ENCODE measurements around the gene FRMD7.

Gene FRMD7, protein sequence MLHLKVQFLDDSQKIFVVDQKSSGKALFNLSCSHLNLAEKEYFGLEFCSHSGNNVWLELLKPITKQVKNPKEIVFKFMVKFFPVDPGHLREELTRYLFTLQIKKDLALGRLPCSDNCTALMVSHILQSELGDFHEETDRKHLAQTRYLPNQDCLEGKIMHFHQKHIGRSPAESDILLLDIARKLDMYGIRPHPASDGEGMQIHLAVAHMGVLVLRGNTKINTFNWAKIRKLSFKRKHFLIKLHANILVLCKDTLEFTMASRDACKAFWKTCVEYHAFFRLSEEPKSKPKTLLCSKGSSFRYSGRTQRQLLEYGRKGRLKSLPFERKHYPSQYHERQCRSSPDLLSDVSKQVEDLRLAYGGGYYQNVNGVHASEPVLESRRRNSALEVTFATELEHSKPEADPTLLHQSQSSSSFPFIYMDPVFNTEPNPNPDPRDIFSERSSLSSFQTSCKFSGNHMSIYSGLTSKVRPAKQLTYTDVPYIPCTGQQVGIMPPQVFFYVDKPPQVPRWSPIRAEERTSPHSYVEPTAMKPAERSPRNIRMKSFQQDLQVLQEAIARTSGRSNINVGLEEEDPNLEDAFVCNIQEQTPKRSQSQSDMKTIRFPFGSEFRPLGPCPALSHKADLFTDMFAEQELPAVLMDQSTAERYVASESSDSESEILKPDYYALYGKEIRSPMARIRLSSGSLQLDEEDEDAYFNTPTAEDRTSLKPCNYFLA

GRCh38 chrX:132127743-132128142 is at the start of gene FRMD7:
TSS of gene FRMD7 (minus strand) at chrX:132128020. CDS start at chrX:132127844, 176 bp downstream.
- no peak for TF ChIP-seq CTCF (IDR thresholded peaks at IDR 0.05; ENCODE audit: low read depth, low read length, missing control alignments)
- in situ Hi-C loops (cut with HindIII; ENCODE audit: low sequenced_read_pairs): loop anchor here (10.0 kb wide), 1 partner anchor 63 kb away; no protein-coding TSS in a partner anchor
- DNase-seq (ENCODE audit: low read depth): peak; percentile 19
- no peak within 1 kb of the TSS for H3K4me3 ChIP-seq (ENCODE audit: low read depth, low read length)

- no peak for DNase-seq (ENCODE audit: low read depth)
- no peak overlapping the region for H3K4me3 ChIP-seq (ENCODE audit: low read depth, low read length)
- no peak for TF ChIP-seq CTCF (IDR thresholded peaks at IDR 0.05; ENCODE audit: low read depth, low read length, missing control alignments)
- in situ Hi-C loops (cut with HindIII; ENCODE audit: low sequenced_read_pairs): no loop called here
These were observed 45.8 kb upstream of the FRMD7 start for GRCh38 chrX:132173647-132174046.

DNA sequence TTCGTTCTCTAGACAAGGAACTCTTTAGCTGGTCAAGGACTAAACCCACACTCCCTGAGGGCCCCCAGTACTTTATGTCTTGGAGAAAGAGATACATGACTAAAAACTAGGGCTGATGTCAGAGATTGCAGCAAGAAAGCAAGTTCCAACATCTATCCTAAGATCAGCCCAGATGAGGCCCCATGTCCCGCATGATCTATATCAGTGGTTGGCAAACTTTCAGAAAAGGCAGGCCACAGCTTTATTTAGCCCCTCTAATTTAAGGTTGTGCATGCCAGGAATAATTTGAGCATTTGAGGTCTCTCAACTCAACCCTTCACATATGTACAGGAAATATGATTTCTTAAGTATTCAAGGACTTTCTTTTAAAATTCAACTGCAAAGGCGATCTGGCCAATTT is 44.1 kb upstream of the FRMD7 start:
- DNase-seq (ENCODE audit: low read depth): no peak
- H3K4me3 ChIP-seq (ENCODE audit: low read depth, low read length): no peak overlapping the region
- in situ Hi-C loops (cut with HindIII; ENCODE audit: low sequenced_read_pairs): no loop called here
- no peak for TF ChIP-seq CTCF (IDR thresholded peaks at IDR 0.05; ENCODE audit: low read depth, low read length, missing control alignments)

DNA sequence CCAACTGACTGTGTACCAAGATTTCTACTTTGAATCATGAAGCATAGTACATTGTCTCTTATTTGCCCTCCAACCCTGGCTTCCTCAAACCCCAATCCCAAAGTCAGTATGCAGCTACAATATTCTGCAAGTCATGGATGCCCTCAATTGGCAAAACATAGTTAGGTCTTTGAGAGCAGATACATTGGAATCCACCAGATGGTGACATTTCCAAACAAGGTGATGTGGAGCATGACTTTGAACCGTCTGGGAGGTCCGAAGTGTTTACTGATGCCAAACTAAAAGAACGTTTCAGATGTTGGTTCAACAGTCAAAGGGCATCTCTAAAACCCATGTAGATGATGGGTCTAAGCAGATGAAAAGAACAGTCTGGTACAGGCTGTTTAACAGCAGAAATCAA is 43.7 kb upstream of the FRMD7 start:
- H3K4me3 ChIP-seq (ENCODE audit: low read depth, low read length): no peak overlapping the region
- in situ Hi-C loops (cut with HindIII; ENCODE audit: low sequenced_read_pairs): no loop called here
- TF ChIP-seq CTCF (IDR thresholded peaks at IDR 0.05; ENCODE audit: low read depth, low read length, missing control alignments): no peak
- no peak for DNase-seq (ENCODE audit: low read depth)

GRCh38 chrX:132169554-132169953 is 41.7 kb upstream of the FRMD7 start:
- no peak for DNase-seq (ENCODE audit: low read depth)
- no peak for TF ChIP-seq CTCF (IDR thresholded peaks at IDR 0.05; ENCODE audit: low read depth, low read length, missing control alignments)
- in situ Hi-C loops (cut with HindIII; ENCODE audit: low sequenced_read_pairs): no loop called here
- H3K4me3 ChIP-seq (ENCODE audit: low read depth, low read length): no peak overlapping the region

DNA sequence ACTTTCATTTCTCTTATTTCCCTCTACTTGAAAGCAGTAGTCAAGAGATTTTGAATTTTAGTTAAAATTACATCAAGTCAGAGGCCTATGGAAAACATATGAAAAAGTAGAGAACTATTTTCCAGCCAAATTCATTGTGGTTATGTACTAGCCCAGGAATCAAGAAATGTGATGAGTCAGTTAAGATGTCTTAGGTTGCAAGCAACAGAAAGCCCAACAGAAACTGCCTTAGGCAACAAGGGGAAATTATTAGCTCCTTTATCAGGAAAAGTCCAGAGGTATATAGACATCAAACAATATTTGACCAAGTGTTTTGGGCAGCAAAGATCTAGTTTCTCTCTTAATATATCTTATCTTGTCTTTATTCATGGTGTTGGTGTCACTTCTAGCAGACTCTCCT is 37.8 kb upstream of the FRMD7 start:
- in situ Hi-C loops (cut with HindIII; ENCODE audit: low sequenced_read_pairs): no loop called here
- H3K4me3 ChIP-seq (ENCODE audit: low read depth, low read length): no peak overlapping the region
- DNase-seq (ENCODE audit: low read depth): no peak
- TF ChIP-seq CTCF (IDR thresholded peaks at IDR 0.05; ENCODE audit: low read depth, low read length, missing control alignments): no peak

Data from astrocyte of the cerebellum (primary cell).